ENCODE results near the gene FOXK1. TPM values are rescaled to one million over a fixed set of nuclear protein-coding genes. Genes with fewer than 3 reads are reported as not detected.
A peak's percentile ranks its signal among the peaks of the same experiment; 100 is the strongest.

The FOXK1 gene
- total and polyA plus RNA-seq, 9 of the 15 experiments (the other 6 are each of a cell fraction or from before 2014, with no cell fraction given), result 0.32 to 45.5 (median 8.1) TPM

- no peaks in the 10 kb centered on the region for H3K36me3 ChIP-seq (ENCODE audit: control insufficient read depth, insufficient read depth, low read length)
- DNase-seq (ENCODE audit: extremely low read depth in 1 of 4, low spot score in 3 of 4) (no peak), ATAC-seq (no peak), FAIRE-seq (no peak)
- no peaks in the 10 kb centered on the region for H3K9me1 ChIP-seq (ENCODE audit: control insufficient read depth, insufficient read depth, low read length)
- no peak overlapping the region for H3K4me3 ChIP-seq
- H3K9ac ChIP-seq (ENCODE audit: insufficient read depth in 1 of 2, low read depth in 2 of 2, low read length in 2 of 2), result no peak overlapping the region
- no peaks in the 10 kb centered on the region for H3K79me2 ChIP-seq (ENCODE audit: control insufficient read depth, insufficient read depth, low read length)
- H3K27me3 ChIP-seq (ENCODE audit: control insufficient read depth in 2 of 2, insufficient read depth in 2 of 2, low read length in 2 of 2), result peaks cover 2 to 5% of the 10 kb centered on the region in 2 experiments; a peak in 2 of 5 replicates
- H3K9me3 ChIP-seq (replicated peaks; ENCODE audit: control insufficient read depth, insufficient read depth, low read depth, low read length), result no peaks in the 10 kb centered on the region
- 38% methylated on average over 19 of the region's 19 CpGs for WGBS (ENCODE audit: insufficient coverage, low coverage, missing lambda C conversion rate)
- no TSS peak for BruUV-seq (replicated peaks)
- POLR2A ChIA-PET, result interaction anchor here (0.6 to 1.0 kb wide), 2 partner anchors 11 to 12 kb away, joined by 3 to 4 read pairs; no protein-coding TSS in a partner anchor
- H3K4me2 ChIP-seq (ENCODE audit: insufficient read depth, low read length), result no peak overlapping the region
- H3K27ac ChIP-seq (ENCODE audit: extremely low read depth, low read depth, low read length), result no peak overlapping the region
- CTCF ChIA-PET (ENCODE audit: low intra/inter-chr PET ratio), result no interaction called here
- no peaks in the 10 kb centered on the region for H3K4me1 ChIP-seq (replicated peaks in 1 of 2; ENCODE audit: control insufficient read depth in 2 of 2, insufficient read depth in 2 of 2, low read length in 2 of 2)
- intact Hi-C loops (cut with micrococcal nuclease), result no loop called here
- no peaks in the 10 kb centered on the region for H4K20me1 ChIP-seq (replicated peaks; ENCODE audit: control insufficient read depth, insufficient read depth, low read length)
- in situ Hi-C loops (cut with MboI), result no loop called here
- H2AFZ ChIP-seq (ENCODE audit: low read depth, low read length), result no peak overlapping the region
- no peak for TF ChIP-seq RBM39 (optimal IDR thresholded peaks at IDR 0.05; ENCODE audit: low read depth, low read length)
- no peak for TF ChIP-seq NCOA6 (IDR thresholded peaks at IDR 0.05)
- TF ChIP-seq CBX3 (IDR thresholded peaks at IDR 0.05; ENCODE audit: borderline replicate concordance in 1 of 2, low read length in 2 of 2), result no peak
- TF ChIP-seq ZNF280B (CRISPR knock-in tag; IDR thresholded peaks at IDR 0.05), result no peak
- no peak for TF ChIP-seq SFPQ (IDR thresholded peaks at IDR 0.05; ENCODE audit: low read depth, low read length)
- TF ChIP-seq SMARCA4 (IDR thresholded peaks at IDR 0.05), result no peak
- TF ChIP-seq ZNF449 (CRISPR knock-in tag; IDR thresholded peaks at IDR 0.05), result no peak
- TF ChIP-seq MAFF (IDR thresholded peaks at IDR 0.05; ENCODE audit: low read length), result peak; percentile 42
- no peak for TF ChIP-seq ZNF174 (CRISPR knock-in tag; IDR thresholded peaks at IDR 0.05)
- no peak for TF ChIP-seq HNRNPUL1 (IDR thresholded peaks at IDR 0.05; ENCODE audit: low read length)
- TF ChIP-seq C11orf30 (IDR thresholded peaks at IDR 0.05; ENCODE audit: low read depth), result peak; percentile 76
- TF ChIP-seq TRIM24 (IDR thresholded peaks at IDR 0.05), result no peak
- no peak for TF ChIP-seq GTF2F1 (IDR thresholded peaks at IDR 0.05; ENCODE audit: low read depth, low read length)
- TF ChIP-seq MAFG (tag; conservative IDR thresholded peaks at IDR 0.05), result 0 out of 2 replicates have a peak, but pooled peaks have one; percentile 48
- peak; percentile 53; the same call in 1 of the 2 replicates for TF ChIP-seq MAFK (IDR thresholded peaks at IDR 0.05; ENCODE audit: low read length)
- TF ChIP-seq ZNF253 (CRISPR knock-in tag; conservative IDR thresholded peaks at IDR 0.05), result no peak
- TF ChIP-seq RBM34 (IDR thresholded peaks at IDR 0.05; ENCODE audit: borderline replicate concordance, insufficient read depth, low read length), result no peak
- no peak for TF ChIP-seq CSDE1 (IDR thresholded peaks at IDR 0.05)
- TF ChIP-seq BDP1 (IDR thresholded peaks at IDR 0.05; ENCODE audit: insufficient read depth, insufficient read length), result no peak
- no peak for TF ChIP-seq POU5F1 (IDR thresholded peaks at IDR 0.05; ENCODE audit: borderline replicate concordance, low read depth, low read length, partially characterized antibody)
Observed at GRCh38 chr7:4667776-4668509, 14.2 kb upstream of the FOXK1 start.

Measured in K562 (cell line).